ENCODE data around the gene INTS4. TPM values are rescaled to one million over a fixed set of nuclear protein-coding genes. Genes with fewer than 3 reads are reported as not detected.

The INTS4 gene
- total RNA-seq, 4 donors from 2014 or later, result 10.0 to 13.8 (median 11.9) TPM

- H3K9me3 ChIP-seq, result no peaks in the 10 kb centered on the region
- ATAC-seq (no peak), DNase-seq (no peak)
- in situ Hi-C loops (cut with MboI; ENCODE audit: low sequenced_read_pairs in 4 of 4) (no loop called here), intact Hi-C loops (cut with DNase I; ENCODE audit: low total_unique reads) (no loop called here)
- no peak overlapping the region for H3K27ac ChIP-seq
- H3K27me3 ChIP-seq, result no peaks in the 10 kb centered on the region
- peaks cover 0 to 54% of the 10 kb centered on the region in 2 donors for H3K36me3 ChIP-seq
- TF ChIP-seq, protein P1, sequence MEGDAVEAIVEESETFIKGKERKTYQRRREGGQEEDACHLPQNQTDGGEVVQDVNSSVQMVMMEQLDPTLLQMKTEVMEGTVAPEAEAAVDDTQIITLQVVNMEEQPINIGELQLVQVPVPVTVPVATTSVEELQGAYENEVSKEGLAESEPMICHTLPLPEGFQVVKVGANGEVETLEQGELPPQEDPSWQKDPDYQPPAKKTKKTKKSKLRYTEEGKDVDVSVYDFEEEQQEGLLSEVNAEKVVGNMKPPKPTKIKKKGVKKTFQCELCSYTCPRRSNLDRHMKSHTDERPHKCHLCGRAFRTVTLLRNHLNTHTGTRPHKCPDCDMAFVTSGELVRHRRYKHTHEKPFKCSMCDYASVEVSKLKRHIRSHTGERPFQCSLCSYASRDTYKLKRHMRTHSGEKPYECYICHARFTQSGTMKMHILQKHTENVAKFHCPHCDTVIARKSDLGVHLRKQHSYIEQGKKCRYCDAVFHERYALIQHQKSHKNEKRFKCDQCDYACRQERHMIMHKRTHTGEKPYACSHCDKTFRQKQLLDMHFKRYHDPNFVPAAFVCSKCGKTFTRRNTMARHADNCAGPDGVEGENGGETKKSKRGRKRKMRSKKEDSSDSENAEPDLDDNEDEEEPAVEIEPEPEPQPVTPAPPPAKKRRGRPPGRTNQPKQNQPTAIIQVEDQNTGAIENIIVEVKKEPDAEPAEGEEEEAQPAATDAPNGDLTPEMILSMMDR (IDR thresholded peaks at IDR 0.05 in 4 of 5, conservative IDR thresholded peaks at IDR 0.05 in 1 of 5), result no peak
- no peak for TF ChIP-seq POLR2A (IDR thresholded peaks at IDR 0.05)
- no peaks in the 10 kb centered on the region for H3K4me1 ChIP-seq
- H3K4me3 ChIP-seq, result no peak overlapping the region
These were observed 151.9 kb downstream of the INTS4 start for GRCh38 chr11:77842441-77843121.

DNA sequence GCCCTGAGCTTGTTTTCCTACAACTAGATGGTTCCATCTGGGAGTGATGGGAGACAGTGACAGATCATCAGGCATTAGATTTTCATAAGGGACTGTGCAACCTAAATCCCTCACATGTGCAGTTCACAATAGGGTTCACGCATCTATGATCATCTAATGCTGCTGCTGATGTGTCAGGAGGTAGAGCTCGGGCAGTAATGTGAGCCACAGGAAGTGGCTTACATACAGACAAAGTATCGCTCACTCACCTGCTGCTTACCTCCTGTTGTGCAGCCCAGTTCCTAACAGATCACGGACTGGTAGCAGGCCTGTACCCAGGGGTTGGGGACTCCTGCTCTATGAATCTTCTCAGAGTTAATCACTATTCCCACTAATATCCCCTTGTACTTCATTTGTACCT is 161.2 kb downstream of the INTS4 start:
- DNase-seq, result no peak
- Histone ChIP-seq H3K27me3 (no peaks in the 10 kb centered on the region), H3K27ac (no peak overlapping the region), H3K4me1 (no peaks in the 10 kb centered on the region), H3K4me3 (no peak overlapping the region), H3K36me3 (no peaks in the 10 kb centered on the region), H3K9me3 (no peaks in the 10 kb centered on the region)
- ATAC-seq, result no peak
- in situ Hi-C loops (cut with MboI; ENCODE audit: low sequenced_read_pairs in 4 of 4) (no loop called here), intact Hi-C loops (cut with DNase I; ENCODE audit: low total_unique reads) (no loop called here)
- TF ChIP-seq POLR2A (IDR thresholded peaks at IDR 0.05), result no peak
- TF ChIP-seq, protein P1 (IDR thresholded peaks at IDR 0.05 in 4 of 5, conservative IDR thresholded peaks at IDR 0.05 in 1 of 5), result no peak

GRCh38 chr11:77828926-77829325 is 165.5 kb downstream of the INTS4 start:
- no peak for TF ChIP-seq POLR2A (IDR thresholded peaks at IDR 0.05)
- TF ChIP-seq, protein P1 (IDR thresholded peaks at IDR 0.05 in 4 of 5, conservative IDR thresholded peaks at IDR 0.05 in 1 of 5), result no peak
- Histone ChIP-seq H3K4me3 (no peak overlapping the region), H3K36me3 (no peaks in the 10 kb centered on the region), H3K27ac (no peak overlapping the region), H3K27me3 (no peaks in the 10 kb centered on the region), H3K4me1 (peaks cover 4 to 10% of the 10 kb centered on the region in 2 donors), H3K9me3 (no peaks in the 10 kb centered on the region)
- intact Hi-C loops (cut with DNase I; ENCODE audit: low total_unique reads), result no loop called here
- DNase-seq (no peak), ATAC-seq (no peak)
- in situ Hi-C loops (cut with MboI; ENCODE audit: low sequenced_read_pairs in 4 of 4), result no loop called here

Other genes with a start within 250 kb of the INTS4 start
- 10 to 100 TPM; 17.9 to 48.4 (median 45.7) TPM for gene RSF1, start 173.9 kb downstream of the INTS4 start, total RNA-seq
- 10 to 100 TPM; 32.4 to 70.3 (median 48.3) TPM for gene AAMDC, start 173.5 kb downstream of the INTS4 start, total RNA-seq
- under 1 TPM in 2 of 4 donors, not detected in 2; 0.25 to 0.38 TPM for gene KCTD14, start 28.6 kb upstream of the INTS4 start, total RNA-seq
- gene THRSP, start 69.2 kb upstream of the INTS4 start, total RNA-seq, result 10 to 100 TPM in 2 of 4 donors, under 1 TPM in 1, not detected in 1; 0.67 to 31.3 (median 14.0) TPM
- gene NDUFC2, start 85.2 kb upstream of the INTS4 start, total RNA-seq, result 100 to 1,000 TPM in 3 of 4 donors, 10 to 100 TPM in 1; 83.7 to 207 (median 156) TPM
- 10 to 100 TPM in 2 of 4 donors, 1 to 10 TPM in 2; 9.0 to 12.9 (median 10.9) TPM for gene ALG8, start 145.0 kb upstream of the INTS4 start, total RNA-seq
- gene KCTD21, start 194.0 kb upstream of the INTS4 start, total RNA-seq, result 10 to 100 TPM in 3 of 4 donors, 1 to 10 TPM in 1; 6.0 to 18.9 (median 15.8) TPM
- 1 to 10 TPM; 4.6 to 6.1 (median 5.4) TPM for gene USP35, start 194.3 kb upstream of the INTS4 start, total RNA-seq

All from gastrocnemius medialis (tissue), 4 donors.